ENCODE results near the gene NUMB. TPM values are rescaled to one million over a fixed set of nuclear protein-coding genes. Genes with fewer than 3 reads are reported as not detected.

Gene NUMB
- total RNA-seq, 1 experiment from 2014 or later, result 41.1 TPM

GRCh38 chr14:73246387-73247150 is 211.8 kb downstream of the NUMB start:
- peak overlapping the region; percentile 92 for H3K27ac ChIP-seq (ENCODE audit: low read length)

GRCh38 chr14:73245480-73246325 is 212.6 kb downstream of the NUMB start:
- H2AFZ ChIP-seq (ENCODE audit: low read length), result peak overlapping the region; percentile 68; the same call in 1 of the 2 replicates
- H3K27ac ChIP-seq (ENCODE audit: low read length), result peak overlapping the region; percentile 92
- peak overlapping the region; percentile 69 for H3K4me3 ChIP-seq (ENCODE audit: low read length)
- H3K79me2 ChIP-seq (ENCODE audit: low read length), result no peaks in the 10 kb centered on the region
- H3K36me3 ChIP-seq (ENCODE audit: insufficient read depth, low read length), result no peaks in the 10 kb centered on the region
- H3K9me3 ChIP-seq (ENCODE audit: low read length), result no peaks in the 10 kb centered on the region
- H4K20me1 ChIP-seq (ENCODE audit: insufficient read depth, low read depth, low read length), result no peaks in the 10 kb centered on the region
- H3K4me1 ChIP-seq (ENCODE audit: low read length), result peaks cover 83% of the 10 kb centered on the region
- peak; percentile 92 for DNase-seq
- no peaks in the 10 kb centered on the region for H3K27me3 ChIP-seq (ENCODE audit: low read length)
- no peaks in the 10 kb centered on the region for H3K9me2 ChIP-seq (replicated peaks; ENCODE audit: insufficient read depth, low read length)
- H3K4me2 ChIP-seq (ENCODE audit: low read depth, low read length, poor library complexity, severe bottlenecking), result peak overlapping the region; percentile 83
- peak overlapping the region; percentile 70 for H3K9ac ChIP-seq (ENCODE audit: low read length)

More at GRCh38 chr14:73246387-73247150, 211.8 kb downstream of the NUMB start:
- H3K36me3 ChIP-seq (ENCODE audit: insufficient read depth, low read length), result no peaks in the 10 kb centered on the region
- H3K9me2 ChIP-seq (replicated peaks; ENCODE audit: insufficient read depth, low read length), result no peaks in the 10 kb centered on the region
- peak overlapping the region; percentile 70 for H3K9ac ChIP-seq (ENCODE audit: low read length)
- no peaks in the 10 kb centered on the region for H3K9me3 ChIP-seq (ENCODE audit: low read length)
- H3K27me3 ChIP-seq (ENCODE audit: low read length), result no peaks in the 10 kb centered on the region
- peaks cover 74% of the 10 kb centered on the region for H3K4me1 ChIP-seq (ENCODE audit: low read length)
- no peaks in the 10 kb centered on the region for H4K20me1 ChIP-seq (ENCODE audit: insufficient read depth, low read depth, low read length)
- H3K4me2 ChIP-seq (ENCODE audit: low read depth, low read length, poor library complexity, severe bottlenecking), result peak overlapping the region; percentile 83
- H3K4me3 ChIP-seq (ENCODE audit: low read length), result peak overlapping the region; percentile 69
- DNase-seq, result peak; percentile 68
- peak overlapping the region; percentile 68 for H2AFZ ChIP-seq (ENCODE audit: low read length)
- no peaks in the 10 kb centered on the region for H3K79me2 ChIP-seq (ENCODE audit: low read length)

- H3K36me3 ChIP-seq (ENCODE audit: insufficient read depth, low read length), result no peaks in the 10 kb centered on the region
- DNase-seq, result no peak
- H3K4me1 ChIP-seq (ENCODE audit: low read length), result peaks cover 87% of the 10 kb centered on the region
- no peaks in the 10 kb centered on the region for H3K27me3 ChIP-seq (ENCODE audit: low read length)
- no peaks in the 10 kb centered on the region for H3K79me2 ChIP-seq (ENCODE audit: low read length)
- H3K27ac ChIP-seq (ENCODE audit: low read length), result no peak overlapping the region
- no peaks in the 10 kb centered on the region for H3K9me2 ChIP-seq (replicated peaks; ENCODE audit: insufficient read depth, low read length)
- H3K9ac ChIP-seq (ENCODE audit: low read length), result no peak overlapping the region
- no peak overlapping the region for H3K4me2 ChIP-seq (ENCODE audit: low read depth, low read length, poor library complexity, severe bottlenecking)
- H4K20me1 ChIP-seq (ENCODE audit: insufficient read depth, low read depth, low read length), result no peaks in the 10 kb centered on the region
- no peaks in the 10 kb centered on the region for H3K9me3 ChIP-seq (ENCODE audit: low read length)
- no peak overlapping the region for H3K4me3 ChIP-seq (ENCODE audit: low read length)
- no peak overlapping the region for H2AFZ ChIP-seq (ENCODE audit: low read length)
Observed at GRCh38 chr14:73244541-73245290, 213.6 kb downstream of the NUMB start.

- Histone ChIP-seq H3K79me2 (ENCODE audit: low read length) (no peaks in the 10 kb centered on the region), H2AFZ (ENCODE audit: low read length) (no peak overlapping the region), H4K20me1 (ENCODE audit: insufficient read depth, low read depth, low read length) (no peaks in the 10 kb centered on the region), H3K9me2 (replicated peaks; ENCODE audit: insufficient read depth, low read length) (no peaks in the 10 kb centered on the region), H3K4me3 (ENCODE audit: low read length) (no peak overlapping the region), H3K27ac (ENCODE audit: low read length) (no peak overlapping the region), H3K9me3 (ENCODE audit: low read length) (no peaks in the 10 kb centered on the region), H3K4me1 (ENCODE audit: low read length) (peaks cover 87% of the 10 kb centered on the region), H3K27me3 (ENCODE audit: low read length) (no peaks in the 10 kb centered on the region), H3K4me2 (ENCODE audit: low read depth, low read length, poor library complexity, severe bottlenecking) (no peak overlapping the region), H3K9ac (ENCODE audit: low read length) (no peak overlapping the region), H3K36me3 (ENCODE audit: insufficient read depth, low read length) (no peaks in the 10 kb centered on the region)
- no peak for DNase-seq
Observed at GRCh38 chr14:73243748-73244147, 214.6 kb downstream of the NUMB start.

GRCh38 chr14:73243341-73243740 is 215.0 kb downstream of the NUMB start:
- no peak for DNase-seq
- Histone ChIP-seq H4K20me1 (ENCODE audit: insufficient read depth, low read depth, low read length) (no peaks in the 10 kb centered on the region), H3K9me2 (replicated peaks; ENCODE audit: insufficient read depth, low read length) (no peaks in the 10 kb centered on the region), H3K4me3 (ENCODE audit: low read length) (no peak overlapping the region), H3K27me3 (ENCODE audit: low read length) (no peaks in the 10 kb centered on the region), H3K9me3 (ENCODE audit: low read length) (no peaks in the 10 kb centered on the region), H2AFZ (ENCODE audit: low read length) (no peak overlapping the region), H3K4me2 (ENCODE audit: low read depth, low read length, poor library complexity, severe bottlenecking) (peak overlapping the region; percentile 69), H3K79me2 (ENCODE audit: low read length) (no peaks in the 10 kb centered on the region), H3K36me3 (ENCODE audit: insufficient read depth, low read length) (no peaks in the 10 kb centered on the region), H3K9ac (ENCODE audit: low read length) (no peak overlapping the region), H3K4me1 (ENCODE audit: low read length) (peaks cover 87% of the 10 kb centered on the region), H3K27ac (ENCODE audit: low read length) (no peak overlapping the region)

- no peaks in the 10 kb centered on the region for H3K36me3 ChIP-seq (ENCODE audit: insufficient read depth, low read length)
- H3K9me2 ChIP-seq (replicated peaks; ENCODE audit: insufficient read depth, low read length), result no peaks in the 10 kb centered on the region
- no peaks in the 10 kb centered on the region for H4K20me1 ChIP-seq (ENCODE audit: insufficient read depth, low read depth, low read length)
- peak overlapping the region; percentile 56 for H3K9ac ChIP-seq (ENCODE audit: low read length)
- H3K4me1 ChIP-seq (ENCODE audit: low read length), result peaks cover 87% of the 10 kb centered on the region
- H3K4me3 ChIP-seq (ENCODE audit: low read length), result peak overlapping the region; percentile 46; the same call in 1 of the 2 replicates
- no peaks in the 10 kb centered on the region for H3K27me3 ChIP-seq (ENCODE audit: low read length)
- H3K27ac ChIP-seq (ENCODE audit: low read length), result peak overlapping the region; percentile 80
- H3K4me2 ChIP-seq (ENCODE audit: low read depth, low read length, poor library complexity, severe bottlenecking), result peak overlapping the region; percentile 69
- no peaks in the 10 kb centered on the region for H3K9me3 ChIP-seq (ENCODE audit: low read length)
- no peaks in the 10 kb centered on the region for H3K79me2 ChIP-seq (ENCODE audit: low read length)
- H2AFZ ChIP-seq (ENCODE audit: low read length), result peak overlapping the region; percentile 37
- peak; percentile 65 for DNase-seq
Observed at GRCh38 chr14:73242357-73242901, 215.9 kb downstream of the NUMB start.

GRCh38 chr14:73241481-73242165 is 216.7 kb downstream of the NUMB start:
- no peaks in the 10 kb centered on the region for H3K27me3 ChIP-seq (ENCODE audit: low read length)
- H3K79me2 ChIP-seq (ENCODE audit: low read length), result no peaks in the 10 kb centered on the region
- no peaks in the 10 kb centered on the region for H3K36me3 ChIP-seq (ENCODE audit: insufficient read depth, low read length)
- H3K9ac ChIP-seq (ENCODE audit: low read length), result peak overlapping the region; percentile 56
- DNase-seq, result peak; percentile 83
- H3K9me2 ChIP-seq (replicated peaks; ENCODE audit: insufficient read depth, low read length), result no peaks in the 10 kb centered on the region
- peak overlapping the region; percentile 80 for H3K27ac ChIP-seq (ENCODE audit: low read length)
- H3K4me2 ChIP-seq (ENCODE audit: low read depth, low read length, poor library complexity, severe bottlenecking), result peak overlapping the region; percentile 69
- H3K4me3 ChIP-seq (ENCODE audit: low read length), result peak overlapping the region; percentile 46
- peak overlapping the region; percentile 71 for H2AFZ ChIP-seq (ENCODE audit: low read length)
- peaks cover 87% of the 10 kb centered on the region for H3K4me1 ChIP-seq (ENCODE audit: low read length)
- H3K9me3 ChIP-seq (ENCODE audit: low read length), result no peaks in the 10 kb centered on the region
- H4K20me1 ChIP-seq (ENCODE audit: insufficient read depth, low read depth, low read length), result no peaks in the 10 kb centered on the region
